Measurements from ENCODE around the gene TBX10.

TBX10 gene

GRCh38 chr11:67654225-67654624 lies 14.7 kb upstream of the TBX10 start:
- no peak overlapping the region for H3K4me3 ChIP-seq (IDR thresholded peaks at IDR 0.05; ENCODE audit: insufficient read depth, low read depth, low read length)
- no peak for TF ChIP-seq CTCF (conservative IDR thresholded peaks at IDR 0.05; ENCODE audit: low read depth, low read length)
- no peaks in the 10 kb centered on the region for H3K79me2 ChIP-seq (ENCODE audit: insufficient read depth, low read depth)
- no peak overlapping the region for H3K9ac ChIP-seq
- H3K27ac ChIP-seq = no peak overlapping the region
- no peak overlapping the region for H3K4me2 ChIP-seq
- H3K27me3 ChIP-seq (ENCODE audit: insufficient read depth, low read depth) = no peaks in the 10 kb centered on the region
- H4K20me1 ChIP-seq (ENCODE audit: insufficient read depth) = no peaks in the 10 kb centered on the region
- H3K36me3 ChIP-seq (ENCODE audit: insufficient read depth) = no peaks in the 10 kb centered on the region
- H3K4me1 ChIP-seq (ENCODE audit: low read depth, poor library complexity, severe bottlenecking) = peaks cover 27% of the 10 kb centered on the region
- no peak overlapping the region for H2AFZ ChIP-seq (ENCODE audit: low read depth)

- H3K4me2 ChIP-seq = no peak overlapping the region
- no peak for TF ChIP-seq CTCF (conservative IDR thresholded peaks at IDR 0.05; ENCODE audit: low read depth, low read length)
- no peak overlapping the region for H3K9ac ChIP-seq
- H3K4me1 ChIP-seq (ENCODE audit: low read depth, poor library complexity, severe bottlenecking) = peaks cover 30% of the 10 kb centered on the region
- H3K79me2 ChIP-seq (ENCODE audit: insufficient read depth, low read depth) = no peaks in the 10 kb centered on the region
- no peak overlapping the region for H3K27ac ChIP-seq
- H3K4me3 ChIP-seq (IDR thresholded peaks at IDR 0.05; ENCODE audit: insufficient read depth, low read depth, low read length) = no peak overlapping the region
- H2AFZ ChIP-seq (ENCODE audit: low read depth) = no peak overlapping the region
- H4K20me1 ChIP-seq (ENCODE audit: insufficient read depth) = no peaks in the 10 kb centered on the region
- H3K36me3 ChIP-seq (ENCODE audit: insufficient read depth) = no peaks in the 10 kb centered on the region
- H3K27me3 ChIP-seq (ENCODE audit: insufficient read depth, low read depth) = no peaks in the 10 kb centered on the region
Measured at GRCh38 chr11:67652965-67653845, 13.6 kb upstream of the TBX10 start.

- H4K20me1 ChIP-seq (ENCODE audit: insufficient read depth) = no peaks in the 10 kb centered on the region
- no peaks in the 10 kb centered on the region for H3K36me3 ChIP-seq (ENCODE audit: insufficient read depth)
- no peak for TF ChIP-seq CTCF (conservative IDR thresholded peaks at IDR 0.05; ENCODE audit: low read depth, low read length)
- H3K9ac ChIP-seq = no peak overlapping the region
- no peak overlapping the region for H3K4me3 ChIP-seq (IDR thresholded peaks at IDR 0.05; ENCODE audit: insufficient read depth, low read depth, low read length)
- H3K4me2 ChIP-seq = no peak overlapping the region
- peaks cover 35% of the 10 kb centered on the region for H3K4me1 ChIP-seq (ENCODE audit: low read depth, poor library complexity, severe bottlenecking)
- H3K79me2 ChIP-seq (ENCODE audit: insufficient read depth, low read depth) = no peaks in the 10 kb centered on the region
- H3K27me3 ChIP-seq (ENCODE audit: insufficient read depth, low read depth) = no peaks in the 10 kb centered on the region
- H2AFZ ChIP-seq (ENCODE audit: low read depth) = no peak overlapping the region
- no peak overlapping the region for H3K27ac ChIP-seq
Measured at GRCh38 chr11:67651976-67652781, 12.6 kb upstream of the TBX10 start.

- no peak overlapping the region for H3K4me3 ChIP-seq (IDR thresholded peaks at IDR 0.05; ENCODE audit: insufficient read depth, low read depth, low read length)
- H3K27ac ChIP-seq = peak overlapping the region; percentile 75
- peaks cover 35% of the 10 kb centered on the region for H3K4me1 ChIP-seq (ENCODE audit: low read depth, poor library complexity, severe bottlenecking)
- peak overlapping the region; percentile 79 for H3K9ac ChIP-seq
- no peaks in the 10 kb centered on the region for H3K79me2 ChIP-seq (ENCODE audit: insufficient read depth, low read depth)
- no peaks in the 10 kb centered on the region for H3K27me3 ChIP-seq (ENCODE audit: insufficient read depth, low read depth)
- no peak for TF ChIP-seq CTCF (conservative IDR thresholded peaks at IDR 0.05; ENCODE audit: low read depth, low read length)
- peak overlapping the region; percentile 96 for H2AFZ ChIP-seq (ENCODE audit: low read depth)
- no peaks in the 10 kb centered on the region for H4K20me1 ChIP-seq (ENCODE audit: insufficient read depth)
- H3K36me3 ChIP-seq (ENCODE audit: insufficient read depth) = no peaks in the 10 kb centered on the region
- peak overlapping the region; percentile 97 for H3K4me2 ChIP-seq
Measured at GRCh38 chr11:67649634-67650510, 10.3 kb upstream of the TBX10 start.
